SIG-M5 treated with dmso at 0.1 percent for 504 hours (cell line): ENCODE measurements around the gene SLC37A4.
A peak's percentile ranks its signal among the peaks of the same experiment; 100 is the strongest.

Source experiments
- DNase-seq: peaks from one replicate; lab custom pipeline; 2025; ENCODE audit not compliant: unreplicated experiment; lab: John Stamatoyannopoulos, UW

The SLC37A4 gene

GRCh38 chr11:118979434-118979833 is 51.2 kb downstream of the SLC37A4 start:
- DNase-seq = peak; percentile 7

- DNase-seq = no peak
These were observed 54.6 kb downstream of the SLC37A4 start for GRCh38 chr11:118975771-118976709.
